Measurements from ENCODE around the gene ZMAT1. TPM values are rescaled to one million over a fixed set of nuclear protein-coding genes. Genes with fewer than 3 reads are reported as not detected.
"Not testable (repeated sequence)": the region's sequence is repeated elsewhere in the genome, so short reads cannot be mapped to it uniquely, and the experiment has no call there.

The ZMAT1 gene
- 1 to 10 TPM; 2.3 to 2.7 TPM for total RNA-seq

DNA sequence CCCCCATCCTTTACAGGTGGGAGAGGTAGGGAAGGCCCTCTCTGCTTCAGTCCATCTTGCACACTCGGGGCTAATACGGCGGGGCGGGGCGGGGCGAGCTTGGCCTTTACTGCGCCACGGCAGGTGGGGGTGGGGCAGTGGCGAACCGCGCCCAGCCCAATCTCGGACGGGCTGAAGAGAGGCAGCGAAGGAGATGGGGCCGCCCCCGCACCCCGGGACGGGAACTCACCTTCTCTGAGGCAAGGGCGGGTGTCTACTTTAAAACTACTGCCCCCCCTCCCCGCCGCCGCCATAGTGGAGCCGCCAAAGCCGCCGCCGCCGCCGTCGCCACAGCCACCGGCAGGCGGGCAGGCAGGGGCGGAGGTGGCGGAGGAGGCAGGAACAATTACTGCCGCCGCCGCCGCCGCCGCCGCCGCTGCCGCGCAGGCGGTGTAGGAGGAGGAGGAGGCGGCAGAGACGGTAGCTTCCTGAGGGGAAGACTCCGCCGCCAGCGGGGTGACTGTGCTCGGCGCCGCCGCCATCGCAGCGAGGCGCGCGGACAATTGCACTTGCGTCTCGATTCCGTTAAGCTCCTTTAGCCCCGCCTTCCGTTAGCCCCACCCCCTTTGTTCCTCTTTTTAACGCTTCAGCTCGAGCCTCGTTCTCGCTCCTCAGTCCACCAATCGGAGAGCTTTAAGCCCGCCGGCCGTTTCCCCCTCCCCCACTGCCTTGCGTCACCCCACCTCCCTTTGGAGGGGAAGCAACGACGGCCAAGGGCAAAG is at the start of gene ZMAT1:
Gene ZMAT1, minus strand, starts transcription at position 540 of the 761 bp plus-strand sequence. Its CDS starts 19 bp downstream, at position 521.
- Mint-ChIP-seq H3K4me3 (peak within 1 kb of the TSS; percentile 83), H3K36me3 (peaks cover 3% of the 10 kb centered on the region), H3K27ac (peak within 1 kb of the TSS; percentile 91), H3K9me3 (peaks cover 2% of the 10 kb centered on the region), H3K27me3 (no peaks in the 10 kb centered on the region), H3K4me1 (peaks cover 9% of the 10 kb centered on the region)
- peak; percentile 82 for DNase-seq

DNA sequence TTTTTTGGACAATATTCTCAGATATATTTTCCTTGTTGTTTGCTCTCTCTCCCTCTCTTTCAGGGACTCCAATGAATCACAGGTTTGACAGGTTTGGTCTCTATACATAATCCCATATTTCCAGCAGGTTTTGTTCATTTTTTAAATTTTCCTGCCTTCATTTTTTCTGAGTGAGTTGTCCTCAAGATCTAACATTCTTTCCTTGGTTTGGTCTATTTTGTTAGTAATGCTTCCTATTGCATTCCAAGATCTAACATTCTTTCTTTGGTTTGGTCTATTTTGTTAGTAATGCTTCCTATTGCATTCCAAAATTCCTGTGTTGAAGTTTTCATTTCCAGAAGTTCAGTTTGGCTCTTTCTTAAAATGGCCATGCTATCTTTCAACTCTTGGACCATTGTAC is 45.3 kb upstream of the ZMAT1 start:
- Mint-ChIP-seq H3K4me3 (no peak overlapping the region), H3K27ac (no peak overlapping the region), H3K9me3 (peaks cover 4% of the 10 kb centered on the region), H3K36me3 (no peaks in the 10 kb centered on the region), H3K27me3 (no peaks in the 10 kb centered on the region), H3K4me1 (no peaks in the 10 kb centered on the region)
- DNase-seq: no peak

- Mint-ChIP-seq H3K36me3 (no peaks in the 10 kb centered on the region), H3K4me3 (no peak overlapping the region), H3K4me1 (no peaks in the 10 kb centered on the region), H3K27ac (no peak overlapping the region), H3K27me3 (no peaks in the 10 kb centered on the region), H3K9me3 (peaks cover 4% of the 10 kb centered on the region)
- DNase-seq: no peak
These were observed 41.2 kb upstream of the ZMAT1 start for GRCh38 chrX:101973066-101973465.

- H3K27me3 Mint-ChIP-seq, H3K4me3 Mint-ChIP-seq, DNase-seq, H3K4me1 Mint-ChIP-seq, H3K36me3 Mint-ChIP-seq, H3K27ac Mint-ChIP-seq, H3K9me3 Mint-ChIP-seq: not testable (repeated sequence)
These were observed 33.2 kb upstream of the ZMAT1 start for GRCh38 chrX:101964923-101965539.

DNA sequence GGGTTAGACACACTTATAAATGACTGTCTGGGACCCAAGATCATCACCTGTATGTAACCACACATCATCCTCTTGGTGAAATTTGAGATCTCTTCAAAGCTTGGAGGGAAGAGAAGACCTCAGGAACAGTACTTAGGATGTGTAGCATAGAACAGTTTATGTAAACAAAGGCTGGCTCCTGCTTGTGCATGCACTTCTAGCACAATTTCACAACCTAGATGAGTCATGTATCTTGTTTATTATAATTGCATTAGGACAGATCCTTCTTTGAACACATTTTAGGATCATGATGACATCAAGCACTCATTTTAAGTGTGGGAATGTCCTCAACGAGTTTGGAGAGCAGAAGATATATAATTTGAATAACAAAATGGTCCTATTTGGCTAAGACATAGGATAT is 26.3 kb upstream of the ZMAT1 start:
- Mint-ChIP-seq H3K36me3 (no peaks in the 10 kb centered on the region), H3K27me3 (peaks cover 12% of the 10 kb centered on the region), H3K4me3 (no peak overlapping the region), H3K4me1 (no peaks in the 10 kb centered on the region), H3K9me3 (no peaks in the 10 kb centered on the region), H3K27ac (no peak overlapping the region)
- no peak for DNase-seq

DNA sequence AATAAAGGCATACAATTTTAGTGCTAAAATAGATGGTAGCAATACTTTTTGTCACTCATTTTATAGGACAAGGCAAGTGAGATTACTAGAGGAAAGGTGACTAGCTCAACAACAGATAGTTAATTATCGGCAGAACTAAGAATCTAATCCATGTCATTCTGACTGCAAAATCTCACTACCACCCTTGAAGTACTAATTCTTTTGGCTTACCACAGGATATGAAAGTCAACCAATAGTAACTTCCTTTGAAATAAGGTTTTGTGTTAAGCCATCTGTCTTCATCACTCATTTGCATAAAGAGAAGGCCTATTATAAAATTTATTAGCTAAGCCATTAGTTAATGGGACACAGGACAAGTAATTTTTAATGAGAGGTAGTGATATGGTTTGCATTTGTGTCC is 25.3 kb upstream of the ZMAT1 start:
- Mint-ChIP-seq H3K27ac (no peak overlapping the region), H3K27me3 (peaks cover 12% of the 10 kb centered on the region), H3K4me3 (no peak overlapping the region), H3K4me1 (no peaks in the 10 kb centered on the region), H3K36me3 (no peaks in the 10 kb centered on the region), H3K9me3 (peaks cover 3% of the 10 kb centered on the region)
- no peak for DNase-seq

- Mint-ChIP-seq H3K27ac (no peak overlapping the region), H3K9me3 (peaks cover 3% of the 10 kb centered on the region), H3K36me3 (no peaks in the 10 kb centered on the region), H3K4me3 (no peak overlapping the region), H3K4me1 (no peaks in the 10 kb centered on the region), H3K27me3 (peaks cover 12% of the 10 kb centered on the region)
- DNase-seq: no peak
These were observed 24.7 kb upstream of the ZMAT1 start for GRCh38 chrX:101956556-101956955.

DNA sequence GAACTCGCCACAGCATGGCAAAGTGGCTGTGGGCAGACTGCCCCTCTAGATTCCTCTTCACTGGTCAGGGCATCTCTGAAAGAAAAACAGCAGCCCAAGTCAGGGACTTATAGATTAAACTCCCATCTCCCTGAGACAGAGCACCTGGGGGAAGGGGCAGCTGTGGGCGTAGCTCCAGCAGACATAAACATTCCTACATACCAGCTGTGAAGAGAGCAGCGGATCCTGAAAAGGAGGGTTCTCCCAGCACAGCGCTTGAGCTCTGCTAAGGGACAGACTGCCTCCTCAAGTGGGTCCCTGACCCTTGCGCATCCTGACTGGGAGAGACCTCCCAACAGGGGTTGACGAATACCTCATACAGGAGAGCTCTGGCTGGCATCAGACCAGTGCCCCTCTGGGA is 18.8 kb upstream of the ZMAT1 start:
- H3K27me3 Mint-ChIP-seq: peaks cover 22% of the 10 kb centered on the region

DNA sequence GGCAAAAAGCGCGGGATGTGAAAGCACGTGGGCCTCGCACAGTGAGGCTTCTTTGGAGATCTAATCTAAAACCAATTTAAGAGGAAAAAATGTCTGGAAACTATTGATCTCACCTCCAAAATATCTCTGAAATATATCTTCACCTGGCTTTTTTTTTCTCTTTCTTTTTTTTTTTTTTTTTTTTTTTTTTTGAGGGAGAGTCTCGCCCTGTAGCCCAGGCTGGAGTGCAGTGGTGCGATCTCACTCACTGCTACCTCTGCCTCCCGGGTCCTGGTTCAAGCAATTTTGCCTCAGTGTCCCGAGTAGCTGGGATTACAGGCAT is 383 bp upstream of the ZMAT1 start:
- Mint-ChIP-seq H3K27ac (peak overlapping the region; percentile 91), H3K9me3 (peaks cover 2% of the 10 kb centered on the region), H3K36me3 (peaks cover 3% of the 10 kb centered on the region), H3K27me3 (no peaks in the 10 kb centered on the region), H3K4me1 (peaks cover 7% of the 10 kb centered on the region), H3K4me3 (peak overlapping the region; percentile 76)
- DNase-seq: no peak

More for the DNA sequence above, 18.8 kb upstream of the ZMAT1 start:
- H3K27ac Mint-ChIP-seq: no peak overlapping the region
- H3K9me3 Mint-ChIP-seq: peaks cover 3% of the 10 kb centered on the region
- H3K4me3 Mint-ChIP-seq: no peak overlapping the region
- H3K4me1 Mint-ChIP-seq: no peaks in the 10 kb centered on the region
- DNase-seq: no peak
- H3K36me3 Mint-ChIP-seq: no peaks in the 10 kb centered on the region

DNA sequence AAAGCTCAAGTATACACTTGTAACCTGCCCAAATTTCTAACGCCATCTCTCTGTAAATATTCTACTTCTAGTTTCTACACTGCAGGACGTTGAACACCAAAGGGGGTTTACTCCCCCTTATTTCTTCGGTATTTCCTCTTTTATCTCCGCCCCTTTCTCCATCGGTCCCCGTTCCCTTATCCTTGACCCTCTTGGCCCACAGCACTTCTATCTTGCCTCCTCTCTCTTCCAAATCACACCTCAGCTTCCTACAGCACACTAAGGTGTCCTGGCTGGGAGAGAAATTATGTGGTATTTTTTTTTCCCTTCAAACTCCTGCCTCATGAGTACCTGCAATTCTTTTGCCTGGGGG is 715 bp downstream of the ZMAT1 start:
- DNase-seq: no peak
- H3K27me3 Mint-ChIP-seq: no peaks in the 10 kb centered on the region
- peaks cover 9% of the 10 kb centered on the region for H3K4me1 Mint-ChIP-seq
- peak overlapping the region; percentile 83 for H3K4me3 Mint-ChIP-seq
- H3K36me3 Mint-ChIP-seq: peaks cover 3% of the 10 kb centered on the region
- H3K9me3 Mint-ChIP-seq: peaks cover 2% of the 10 kb centered on the region
- H3K27ac Mint-ChIP-seq: peak overlapping the region; percentile 90

DNA sequence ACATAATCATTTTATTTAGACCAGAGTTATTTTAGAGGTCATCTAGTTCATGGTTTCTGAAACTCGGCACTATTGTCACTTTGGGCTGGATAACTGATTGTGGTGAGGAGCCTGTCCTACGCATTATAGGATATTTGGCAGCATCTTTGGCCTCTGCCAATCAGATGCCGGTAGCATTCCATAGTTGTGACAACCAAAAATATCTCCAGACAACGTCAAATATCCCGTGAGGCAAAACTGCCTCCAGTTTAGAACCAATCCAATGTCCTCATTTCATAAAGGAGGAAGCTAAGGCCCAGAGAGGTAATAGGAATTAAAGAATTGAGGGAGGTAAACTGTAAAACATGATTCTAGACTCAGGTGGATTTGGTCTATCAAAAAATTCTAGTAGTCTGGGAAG is 6.1 kb downstream of the ZMAT1 start:
- DNase-seq: no peak
- H3K4me1 Mint-ChIP-seq: peaks cover 3% of the 10 kb centered on the region
- H3K27ac Mint-ChIP-seq: no peak overlapping the region
- H3K27me3 Mint-ChIP-seq: no peaks in the 10 kb centered on the region
- H3K9me3 Mint-ChIP-seq: no peaks in the 10 kb centered on the region
- H3K36me3 Mint-ChIP-seq: no peaks in the 10 kb centered on the region
- H3K4me3 Mint-ChIP-seq: no peak overlapping the region

DNA sequence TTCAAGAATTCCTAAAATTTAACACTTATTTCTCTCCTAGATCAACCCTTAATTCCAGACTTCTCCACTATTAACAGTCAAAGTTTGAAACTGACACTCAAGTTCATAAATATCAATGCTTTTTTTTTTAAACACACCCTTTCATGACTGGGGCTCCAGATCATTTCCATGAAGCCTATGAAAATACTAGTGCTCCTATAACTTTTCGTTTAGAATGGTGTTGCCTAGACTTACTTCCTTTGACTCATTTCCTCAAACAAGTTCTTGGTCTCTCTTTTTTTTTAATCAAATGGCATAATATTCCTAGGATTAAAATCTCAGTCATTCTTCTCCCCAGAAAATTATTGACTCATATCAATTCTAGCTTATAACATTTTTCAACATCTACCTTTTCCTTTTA is 13.1 kb downstream of the ZMAT1 start:
- no peaks in the 10 kb centered on the region for H3K27me3 Mint-ChIP-seq
- H3K4me3 Mint-ChIP-seq: no peak overlapping the region
- peaks cover 14% of the 10 kb centered on the region for H3K36me3 Mint-ChIP-seq

GRCh38 chrX:101906136-101906796 is 25.6 kb downstream of the ZMAT1 start:
- Mint-ChIP-seq H3K4me3 (no peak overlapping the region), H3K4me1 (no peaks in the 10 kb centered on the region), H3K9me3 (peaks cover 11% of the 10 kb centered on the region), H3K27ac (no peak overlapping the region), H3K27me3 (no peaks in the 10 kb centered on the region), H3K36me3 (peaks cover 8% of the 10 kb centered on the region)
- no peak for DNase-seq

More for the DNA sequence above, 13.1 kb downstream of the ZMAT1 start:
- H3K4me1 Mint-ChIP-seq: no peaks in the 10 kb centered on the region
- no peak overlapping the region for H3K27ac Mint-ChIP-seq
- peaks cover 8% of the 10 kb centered on the region for H3K9me3 Mint-ChIP-seq
- no peak for DNase-seq

GRCh38 chrX:101904996-101905395 is 26.8 kb downstream of the ZMAT1 start:
- Mint-ChIP-seq H3K27me3 (no peaks in the 10 kb centered on the region), H3K4me1 (no peaks in the 10 kb centered on the region), H3K4me3 (no peak overlapping the region), H3K9me3 (peaks cover 2% of the 10 kb centered on the region), H3K36me3 (peaks cover 11% of the 10 kb centered on the region), H3K27ac (no peak overlapping the region)
- DNase-seq: no peak

Measured in activated naive CD8-positive, alpha-beta T cell treated with anti-CD3 and anti-CD28 coated beads for 36 hours (primary cell).